Measurements from ENCODE around the gene PSMB7.

PSMB7 gene

GRCh38 chr9:124415102-124415851, at the start of gene PSMB7:
Gene PSMB7 (minus strand): TSS chr9:124415442. CDS start chr9:124415425, 17 bp downstream.
- peak; percentile 96 for DNase-seq

DNA sequence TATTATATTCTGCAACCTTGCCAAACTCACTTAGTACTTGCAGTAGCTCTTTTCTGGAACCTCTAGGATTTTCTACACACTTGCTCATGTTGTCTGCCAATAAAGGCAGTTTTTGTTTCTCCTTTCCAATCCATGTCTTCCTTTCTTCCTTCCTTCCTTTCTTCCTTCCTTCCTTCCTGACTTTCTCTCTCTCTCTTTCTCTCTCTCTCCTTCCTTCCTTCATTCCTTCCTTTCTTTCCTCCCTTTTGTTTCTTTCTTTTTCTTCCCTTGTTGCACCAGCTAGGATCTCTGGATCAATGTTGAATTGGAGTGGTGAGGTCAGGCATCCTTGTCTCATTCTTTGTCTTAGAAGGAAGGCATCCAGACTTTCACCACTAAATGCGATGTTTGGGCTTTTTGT, 47.5 kb upstream of the PSMB7 start:
- DNase-seq: no peak

DNA sequence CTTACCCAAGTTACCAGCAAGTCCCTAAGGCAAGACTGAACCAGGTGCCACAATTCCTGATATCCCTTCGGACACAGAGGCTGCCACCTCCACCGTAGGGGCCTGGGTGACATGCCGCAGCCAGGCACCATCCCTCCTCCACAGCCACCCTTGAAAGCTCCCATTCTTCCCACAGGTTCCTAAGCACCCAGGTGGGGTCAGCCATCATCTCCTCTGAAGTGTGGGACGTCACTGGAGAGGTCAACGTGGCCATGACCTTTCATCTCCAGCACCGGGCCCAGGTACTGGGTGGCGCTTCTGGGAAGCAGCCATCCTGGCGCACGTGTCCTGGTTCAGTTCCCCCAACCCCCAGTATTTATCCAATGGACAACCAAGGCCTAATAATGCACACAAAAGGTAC, 43.2 kb upstream of the PSMB7 start:
- no peak for DNase-seq

DNA sequence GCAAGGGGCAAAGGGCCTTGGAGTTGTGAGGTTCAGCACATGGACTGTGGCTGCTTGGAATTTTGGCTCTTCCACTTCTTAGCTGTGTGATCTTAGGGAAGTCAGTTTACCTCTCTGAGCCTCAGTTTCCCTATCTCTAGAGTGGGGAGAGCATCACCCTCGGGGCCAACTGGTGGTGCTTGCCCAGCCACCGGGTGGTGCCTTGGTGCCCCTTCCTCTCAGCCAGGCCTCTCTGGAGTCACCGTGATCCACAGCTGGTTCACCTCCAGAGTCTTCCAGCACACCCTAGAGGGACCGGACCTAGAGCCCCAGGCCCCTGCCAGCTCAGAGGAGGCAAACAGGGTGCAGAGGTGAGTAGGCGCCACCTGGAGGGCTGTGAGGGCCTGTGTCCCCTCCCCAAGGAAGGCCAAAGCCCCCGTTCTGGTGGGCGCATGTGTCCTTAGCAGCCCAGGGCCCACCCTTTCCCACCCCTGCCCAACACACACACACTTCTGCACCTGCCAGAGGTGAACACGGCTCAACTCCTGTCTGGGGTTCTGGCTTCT, 42.7 kb upstream of the PSMB7 start:
- no peak for DNase-seq

GRCh38 chr9:124457079-124457886, 42.0 kb upstream of the PSMB7 start:
- no peak for DNase-seq

DNA sequence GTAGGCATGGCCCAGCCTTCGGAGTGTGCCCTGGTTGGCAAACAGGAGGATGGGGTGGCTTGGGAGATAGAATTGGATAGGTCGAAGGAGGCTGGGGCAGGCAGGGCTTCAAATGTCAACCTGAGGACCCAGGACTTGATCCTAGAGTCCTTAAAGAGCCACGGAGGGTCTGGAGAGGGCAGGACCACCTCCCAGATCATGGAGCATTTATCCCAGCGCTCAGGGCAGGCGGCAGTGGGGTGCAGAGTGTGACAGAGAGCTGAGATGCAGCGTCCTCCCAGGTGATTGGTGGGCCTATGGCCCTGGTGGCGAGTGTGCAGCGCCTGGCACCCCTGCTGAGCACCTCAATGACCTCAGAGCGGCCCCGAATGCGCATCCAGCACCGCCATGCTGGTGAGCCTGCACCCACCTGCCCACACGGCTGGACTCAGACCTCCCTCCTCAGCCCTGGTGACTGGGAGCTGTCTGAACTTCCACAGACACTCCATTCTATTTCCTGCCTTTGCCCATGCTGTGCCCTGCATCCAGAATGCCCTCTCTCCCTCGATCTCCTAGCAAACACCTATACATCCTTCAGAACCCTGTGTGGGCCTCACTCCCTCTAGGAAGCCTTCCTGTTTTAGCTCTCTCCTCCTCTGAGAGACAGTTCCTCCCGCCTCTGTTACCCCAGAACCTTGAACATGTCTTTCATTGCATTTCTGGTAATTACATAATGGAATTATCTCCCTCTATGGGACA, 41.3 kb upstream of the PSMB7 start:
- no peak for DNase-seq

GRCh38 chr9:124455820-124456219, 40.6 kb upstream of the PSMB7 start:
- DNase-seq: no peak

DNA sequence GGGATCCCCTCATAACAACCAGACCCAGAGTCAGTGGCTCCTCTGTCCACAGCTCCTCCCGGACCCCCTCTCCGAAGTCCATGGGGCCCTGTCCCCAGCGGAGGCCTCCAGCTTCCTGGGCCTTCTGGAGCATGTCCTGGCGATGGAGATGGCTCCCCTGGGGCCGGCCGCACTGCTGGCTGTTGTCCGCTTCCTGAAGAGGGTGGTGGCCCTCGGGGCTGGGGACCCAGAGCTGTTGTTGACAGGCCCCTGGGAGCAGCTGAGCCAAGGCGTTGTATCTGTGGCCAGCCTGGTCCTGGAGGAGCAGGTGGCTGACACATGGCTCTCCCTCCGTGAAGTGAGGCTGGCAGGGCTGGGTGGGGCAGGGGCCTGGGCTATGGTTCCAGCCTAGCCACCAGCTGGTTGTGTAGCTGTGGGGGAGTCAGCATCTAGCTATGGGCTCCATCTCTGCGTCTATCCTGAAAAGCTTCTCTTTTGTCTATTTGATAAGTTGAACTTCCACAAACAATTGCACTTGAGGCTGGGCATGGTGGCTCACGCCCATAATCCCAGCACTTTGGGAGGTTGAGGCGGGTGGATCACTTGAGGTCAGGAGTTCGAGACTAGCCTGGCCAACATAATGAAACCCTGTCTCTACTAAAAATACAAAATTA, 39.7 kb upstream of the PSMB7 start:
- DNase-seq: no peak

GRCh38 chr9:124454296-124454695, 39.1 kb upstream of the PSMB7 start:
- DNase-seq: no peak

DNA sequence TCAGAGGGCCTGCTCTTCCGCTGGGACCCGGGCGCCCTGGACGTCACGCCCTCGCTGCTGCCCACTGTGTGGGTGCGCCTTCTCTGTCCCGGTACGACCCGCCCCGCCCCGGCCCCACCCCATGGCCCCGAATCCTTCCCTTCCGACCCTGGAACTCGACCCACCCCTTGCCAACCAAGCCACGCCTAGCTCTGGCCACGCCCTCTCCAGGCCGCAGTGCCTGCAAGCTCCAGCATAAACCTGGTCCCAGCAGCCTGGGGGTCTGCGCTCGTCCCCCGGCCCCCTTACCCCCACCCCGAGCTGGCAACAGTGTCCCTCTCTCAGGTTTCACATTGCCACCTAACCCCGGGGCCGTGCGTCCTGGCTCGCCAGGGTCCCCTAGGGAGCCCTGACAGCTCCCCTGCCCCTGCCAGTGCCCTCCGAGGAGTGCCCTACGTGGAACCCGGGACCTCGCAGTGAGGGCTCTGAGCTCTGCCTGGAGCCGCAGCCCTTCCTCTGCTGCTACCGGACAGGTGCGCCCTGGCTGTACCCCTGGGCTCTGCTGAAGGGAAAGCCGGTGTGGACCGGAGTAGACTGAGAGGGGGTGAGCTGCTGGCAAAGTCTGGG, 38.4 kb upstream of the PSMB7 start:
- DNase-seq: no peak

DNA sequence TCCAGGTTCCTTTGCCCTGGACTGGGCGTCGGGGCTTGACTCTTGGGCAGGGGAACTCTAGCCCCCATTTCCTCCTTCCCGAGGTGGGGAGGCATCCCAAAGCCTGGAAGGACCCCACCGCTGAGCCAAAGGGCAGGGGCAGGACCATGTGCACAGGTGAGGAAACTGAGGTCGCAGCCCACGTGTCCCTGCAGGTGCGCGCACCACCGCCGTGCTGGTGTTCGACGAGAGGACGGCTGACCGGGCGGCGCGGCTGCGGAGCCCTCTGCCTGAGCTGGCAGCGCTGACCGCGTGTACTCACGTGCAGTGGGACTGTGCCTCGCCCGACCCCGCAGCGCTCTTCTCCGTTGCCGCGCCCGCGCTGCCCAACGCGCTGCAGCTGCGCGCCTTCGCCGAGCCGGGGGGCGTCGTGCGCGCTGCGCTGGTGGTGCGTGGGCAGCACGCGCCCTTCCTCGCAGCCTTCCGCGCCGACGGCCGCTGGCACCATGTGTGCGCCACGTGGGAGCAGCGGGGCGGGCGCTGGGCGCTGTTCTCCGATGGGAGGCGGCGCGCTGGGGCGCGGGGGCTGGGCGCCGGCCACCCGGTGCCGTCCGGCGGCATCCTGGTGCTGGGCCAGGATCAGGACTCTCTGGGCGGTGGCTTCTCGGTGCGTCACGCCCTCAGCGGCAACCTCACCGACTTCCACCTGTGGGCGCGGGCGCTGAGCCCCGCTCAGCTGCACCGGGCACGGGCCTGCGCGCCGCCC, 37.8 kb upstream of the PSMB7 start:
- no peak for DNase-seq

GRCh38 chr9:124452326-124452725, 37.1 kb upstream of the PSMB7 start:
- DNase-seq: no peak

DNA sequence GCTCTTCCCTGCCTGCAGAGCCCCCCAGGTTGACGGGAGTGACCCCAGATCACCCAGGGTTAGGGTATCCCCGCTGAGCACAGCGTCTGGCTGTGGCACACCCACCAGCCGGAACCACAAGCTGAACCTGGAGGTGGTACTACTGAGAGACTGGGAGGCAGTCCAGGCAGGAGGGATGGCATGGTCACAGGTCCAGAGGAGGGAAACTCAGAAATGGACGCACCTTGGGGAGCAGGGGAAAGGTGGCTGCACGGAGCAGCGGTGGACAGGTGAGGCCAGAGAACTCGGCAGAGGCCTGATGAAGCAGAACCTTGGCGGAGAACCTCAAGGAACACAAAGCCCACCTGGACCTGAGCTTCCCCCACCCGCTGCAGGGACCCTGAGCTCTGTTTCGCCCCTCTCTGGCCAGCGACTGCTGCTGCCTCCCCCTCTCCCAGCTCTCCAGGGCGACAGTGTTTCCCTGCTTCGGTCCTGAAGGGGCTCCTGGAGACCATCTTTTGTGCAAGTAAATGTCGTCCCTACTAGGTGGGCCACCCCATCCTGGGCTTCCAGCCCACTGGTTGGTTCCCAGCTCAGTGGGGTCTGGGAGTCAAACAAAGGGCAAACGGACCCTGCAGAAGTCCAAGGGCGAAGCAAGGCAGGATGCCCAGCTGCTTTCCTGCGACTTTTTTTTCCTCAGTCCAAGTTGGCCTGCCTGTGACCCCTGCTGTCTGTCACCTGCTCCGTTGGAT, 35.9 kb upstream of the PSMB7 start:
- DNase-seq: no peak

DNA sequence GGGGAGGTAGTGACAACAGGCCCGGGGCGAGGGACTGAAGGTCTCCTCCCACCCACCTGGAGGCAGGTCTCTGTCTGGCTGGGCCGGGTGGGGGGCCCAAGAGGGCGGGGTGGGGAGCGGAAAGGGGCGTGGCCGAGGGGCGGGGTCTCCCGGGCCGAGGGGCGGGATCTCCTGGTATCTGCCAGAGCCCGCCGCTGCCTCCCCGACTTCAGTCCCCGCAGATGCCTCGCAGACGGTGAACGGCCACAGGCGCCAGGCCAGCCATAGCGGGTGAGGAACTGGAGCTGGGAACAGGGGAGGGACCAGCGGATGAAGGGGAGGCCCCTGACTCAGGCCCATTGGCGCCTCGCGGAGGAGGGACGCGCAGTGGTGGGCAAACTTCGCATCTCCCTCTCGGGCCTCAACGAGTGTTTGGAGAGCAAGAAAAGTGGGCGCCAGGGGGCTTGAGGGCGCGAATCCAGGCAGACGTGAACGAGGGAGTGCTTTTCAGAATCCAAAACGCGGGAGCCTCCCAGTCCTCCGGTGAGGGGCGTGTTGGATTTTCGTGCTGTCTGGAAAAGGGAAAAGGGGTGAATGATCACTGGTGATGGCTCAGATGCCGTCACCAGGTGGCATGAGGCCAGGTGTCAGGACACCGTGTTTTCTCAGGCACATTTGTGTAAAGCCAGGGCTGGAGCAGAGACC, 35.1 kb upstream of the PSMB7 start, which contains the start of gene ADGRD2:
Gene ADGRD2 (plus strand): TSS at position 211 of the 684 bp plus-strand sequence. CDS start 1,216 bp downstream, outside the sequence.
- peak; percentile 37 for DNase-seq

DNA sequence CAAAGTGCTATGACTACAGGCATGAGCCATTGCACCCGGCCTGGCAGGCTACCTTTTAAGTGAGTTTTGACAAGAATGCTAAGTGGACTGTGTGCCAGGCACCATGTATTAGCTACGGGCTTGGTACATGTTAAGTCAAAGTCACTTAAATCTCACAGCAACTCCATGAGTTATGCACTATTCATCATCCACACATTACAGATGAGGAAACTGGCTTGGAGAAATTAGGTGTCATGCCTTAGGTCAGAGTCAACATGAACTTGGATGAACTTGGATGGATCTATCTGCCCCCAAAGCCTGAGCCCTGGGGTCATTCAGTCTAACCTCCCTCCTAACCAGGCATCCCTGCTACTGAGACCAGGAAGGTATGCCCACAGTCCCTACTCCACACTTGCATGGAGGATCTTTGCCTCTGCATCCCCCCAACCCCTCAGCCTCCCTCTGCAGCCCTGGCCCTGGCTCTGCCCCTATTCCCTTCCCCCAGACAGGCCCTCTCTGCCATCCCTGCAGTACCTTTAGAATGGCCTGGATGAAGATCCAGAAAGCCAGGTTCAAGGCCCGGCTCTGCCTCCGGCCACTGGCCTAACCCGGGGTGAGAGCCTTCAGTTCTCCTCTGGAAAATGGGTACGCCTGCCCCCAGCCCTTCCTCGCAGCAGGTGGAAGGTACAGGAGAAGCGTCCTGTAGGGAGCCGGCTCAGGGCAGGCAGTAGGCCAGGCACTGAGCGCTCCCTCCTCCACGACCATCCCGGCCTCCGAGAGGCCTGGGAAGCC, 34.3 kb upstream of the PSMB7 start:
- DNase-seq: no peak

- DNase-seq: no peak
Measured at GRCh38 chr9:124448019-124448418, 32.8 kb upstream of the PSMB7 start.

GRCh38 chr9:124447297-124447661, 32.0 kb upstream of the PSMB7 start:
- no peak for DNase-seq

DNA sequence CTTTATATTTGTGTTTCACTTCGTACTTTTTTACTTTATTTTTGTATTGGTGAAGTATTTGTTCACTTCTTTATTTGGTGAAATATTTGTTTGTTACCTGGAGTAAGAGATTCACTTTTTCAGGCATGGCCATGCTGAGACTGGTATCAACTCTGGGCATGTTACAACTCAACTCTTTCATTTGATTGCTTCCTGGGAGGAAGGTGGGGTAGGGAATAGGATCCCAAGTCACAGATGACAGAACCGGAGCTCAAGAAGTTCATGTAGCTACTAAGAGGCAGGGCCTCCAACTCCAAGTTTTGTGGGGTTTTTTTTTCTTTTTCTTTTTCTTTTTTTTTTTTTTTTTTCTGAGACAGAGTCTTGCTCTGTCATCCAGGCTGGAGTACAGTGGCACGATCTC, 28.9 kb upstream of the PSMB7 start:
- no peak for DNase-seq

DNA sequence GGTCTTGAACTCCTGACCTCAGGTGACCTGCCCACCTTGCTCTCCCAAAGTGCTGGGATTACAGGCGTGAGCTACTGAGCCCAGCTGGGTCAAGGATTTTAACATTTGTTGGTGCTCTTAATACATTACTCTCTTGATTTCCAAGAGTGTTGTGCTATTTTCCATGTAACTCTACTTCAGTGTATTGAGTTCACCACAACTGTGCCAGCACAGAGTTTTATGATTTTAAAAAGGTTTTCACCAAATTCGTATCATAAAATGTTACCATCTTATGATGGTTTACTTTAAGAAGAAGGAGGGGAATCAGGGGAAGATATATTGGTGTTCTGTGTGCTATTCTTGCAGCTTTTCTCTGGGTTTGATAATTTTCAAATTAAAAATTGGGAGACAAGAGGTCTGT, 28.4 kb upstream of the PSMB7 start:
- DNase-seq: no peak
